OCI-LY3 (cell line): ENCODE measurements around the gene ARID3B.

Experiments
- CTCF ChIP-seq: fragments of 200-600, 300-600 bp; sonication (generic); IDR thresholded peaks from 2 replicates; pipeline ENCODE4 v1.5.1; 2014; ENCODE audit warnings: antibody characterized with exemption, low read length, low read depth
- EZH2phosphoT487 ChIP-seq: fragments of 200-600 bp; shearing (Covaris generic); IDR thresholded peaks from 2 replicates; pipeline ENCODE4 v1.6.1; 2018; ENCODE audit warnings: antibody characterized with exemption, mixed run types, low read depth

- TF ChIP-seq CTCF, result no peak
- TF ChIP-seq EZH2phosphoT487, result no peak
Observed at GRCh38 chr15:74593122-74593521, 52.1 kb downstream of the ARID3B start.
